GM20000 (cell line): Measurements from ENCODE around the gene ZNF692.
A peak's percentile ranks its signal among the peaks of the same experiment; 100 is the strongest.

Source experiments
- DNase-seq: peaks from one replicate; pipeline ENCODE4 v3.0.0; 2012; ENCODE audit warnings: low spot score
- CTCF ChIP-seq: IDR thresholded peaks from 2 replicates; pipeline ENCODE4 v1.5.1; 2012; ENCODE audit warnings: mild to moderate bottlenecking, control low read depth; ENCODE audit errors: extremely low read depth, missing control alignments

The ZNF692 gene

GRCh38 chr1:248825909-248826760, 32.8 kb downstream of the ZNF692 start, which contains the start of gene SH3BP5L:
Gene SH3BP5L, minus strand, starts transcription at chr1:248825915. Its CDS starts 980 bp downstream, at chr1:248824935.
- peak; percentile 96 for DNase-seq
- TF ChIP-seq CTCF = peak; percentile 66

DNA sequence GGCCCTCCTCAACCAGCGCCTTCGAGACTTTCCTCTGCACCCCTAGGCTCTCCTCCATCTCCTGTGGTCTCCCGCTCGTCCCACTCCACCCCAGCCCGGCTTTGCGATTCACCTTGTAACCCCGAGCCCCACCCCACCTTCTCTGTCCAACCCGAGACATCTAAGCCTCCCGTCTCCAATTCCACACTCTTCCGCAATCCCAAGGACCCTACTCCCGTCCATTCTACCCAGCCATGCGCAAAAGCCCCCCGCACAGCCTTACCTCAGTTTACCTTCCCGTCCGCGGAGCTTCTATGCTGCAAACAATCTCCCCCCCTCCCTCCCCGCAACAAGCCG, 33.3 kb downstream of the ZNF692 start:
- DNase-seq = no peak
- no peak for TF ChIP-seq CTCF

DNA sequence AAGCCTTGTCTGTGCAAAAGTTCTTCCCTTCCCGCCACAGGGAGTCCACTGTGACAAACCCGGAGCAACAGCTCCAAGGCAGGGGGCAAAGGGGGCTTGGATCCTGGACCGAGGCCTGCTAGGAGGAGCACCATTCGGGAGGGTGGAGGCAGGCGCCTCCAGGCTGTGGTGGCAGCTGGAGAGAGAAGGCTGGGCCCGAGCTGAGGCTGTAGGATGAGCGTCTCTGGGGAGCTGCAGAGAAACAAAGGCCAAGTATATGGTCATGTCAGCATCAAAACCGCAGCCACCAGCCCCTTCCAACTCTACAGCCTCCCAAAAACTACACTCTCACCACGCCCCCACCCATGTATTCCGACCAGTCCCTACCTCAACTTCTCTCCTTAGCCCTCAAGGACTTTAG, 33.7 kb downstream of the ZNF692 start:
- TF ChIP-seq CTCF = no peak
- DNase-seq = no peak

DNA sequence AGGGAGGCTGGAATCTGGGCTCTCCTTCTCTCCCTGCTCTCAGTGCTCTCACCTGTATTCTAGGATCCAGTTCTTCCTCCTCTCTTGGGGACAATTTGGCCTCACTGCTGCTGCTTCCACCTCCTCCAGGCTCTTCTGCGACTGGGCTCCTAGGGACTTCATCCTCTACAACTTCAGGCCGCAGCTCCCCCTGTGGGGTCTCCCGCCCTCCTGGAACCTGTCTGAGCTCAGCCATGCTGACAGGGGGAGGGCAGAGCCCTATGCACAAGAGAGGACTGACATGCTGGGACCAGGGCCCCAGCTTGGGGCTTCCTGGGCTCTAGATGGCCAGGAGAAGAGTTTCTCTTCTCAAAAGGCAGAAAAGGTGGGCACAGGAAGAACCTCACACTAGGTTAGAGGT, 34.2 kb downstream of the ZNF692 start:
- no peak for TF ChIP-seq CTCF
- no peak for DNase-seq

DNA sequence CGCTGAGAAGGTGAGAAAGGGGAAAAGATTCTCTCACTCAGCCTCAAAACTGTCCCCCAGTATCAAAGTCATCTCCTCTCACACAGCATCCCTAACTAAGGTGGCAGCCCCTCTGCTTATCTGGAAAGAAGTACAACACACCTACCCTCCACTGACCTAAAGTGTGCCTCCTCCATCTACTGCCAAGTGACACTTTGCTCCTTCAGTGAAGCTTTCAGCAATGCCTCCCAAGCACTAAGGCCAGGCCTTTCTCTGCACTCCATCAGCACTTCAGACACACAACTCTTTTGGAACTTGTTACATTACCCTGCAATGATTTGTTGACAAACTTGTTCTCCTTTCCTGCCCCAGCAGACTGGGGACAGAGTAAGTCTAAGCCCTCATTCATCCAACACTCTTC, 34.6 kb downstream of the ZNF692 start:
- no peak for TF ChIP-seq CTCF
- no peak for DNase-seq

GRCh38 chr1:248823517-248824001, 35.3 kb downstream of the ZNF692 start:
- no peak for DNase-seq
- no peak for TF ChIP-seq CTCF

GRCh38 chr1:248822148-248823032, 36.5 kb downstream of the ZNF692 start:
- no peak for TF ChIP-seq CTCF
- DNase-seq = no peak
